Neural progenitor cell (in vitro differentiated cells): ENCODE measurements around the gene PACS1. TPM values are rescaled to one million over a fixed set of nuclear protein-coding genes. Genes with fewer than 3 reads are reported as not detected.

Source experiments
- DNase-seq: peaks from one replicate; pipeline ENCODE4 v3.0.0-alpha.2; 2016; ENCODE audit warnings: low spot score
- H2AFZ ChIP-seq: fragments of 200-600 bp; sonication (generic); replicated peaks from 2 replicates; pipeline ENCODE4 v1.6.1; 2016; ENCODE audit warnings: antibody characterized with exemption
- H3F3A ChIP-seq: fragments of 200-600 bp; sonication (generic); 2 replicates; pipeline ENCODE4 v1.6.1; 2016; ENCODE audit warnings: antibody characterized with exemption, low read depth
- H3K27ac ChIP-seq: fragments of 200-600 bp; sonication (generic); 2 replicates; pipeline ENCODE4 v1.5.1; 2016; ENCODE audit warnings: mild to moderate bottlenecking
- H3K27me3 ChIP-seq: fragments of 200-600 bp; sonication (generic); 2 replicates; pipeline ENCODE4 v1.6.1; 2016; ENCODE audit warnings: mild to moderate bottlenecking, moderate library complexity
- H3K36me3 ChIP-seq: fragments of 200-600 bp; sonication (generic); 2 replicates; pipeline ENCODE4 v1.5.1; 2016
- H3K4me1 ChIP-seq: fragments of 200-600 bp; sonication (generic); 2 replicates; pipeline ENCODE4 v1.6.1; 2016; ENCODE audit warnings: mixed run types
- H3K4me2 ChIP-seq: fragments of 200-600 bp; sonication (generic); 2 replicates; pipeline ENCODE4 v1.6.1; 2016
- H3K4me3 ChIP-seq: fragments of 200-600 bp; sonication (generic); 2 replicates; pipeline ENCODE4 v1.5.1; 2016
- H3K79me2 ChIP-seq: fragments of 200-600 bp; sonication (generic); 2 replicates; pipeline ENCODE4 v1.6.1; 2016; ENCODE audit warnings: low read depth
- H3K9ac ChIP-seq: fragments of 200-600 bp; sonication (generic); 2 replicates; pipeline ENCODE4 v1.6.1; 2016
- H3K9me3 ChIP-seq: fragments of 200-600 bp; sonication (generic); 2 replicates; pipeline ENCODE4 v1.5.1; 2016; ENCODE audit warnings: low read depth
- H4K20me1 ChIP-seq: fragments of 200-600 bp; sonication (generic); 2 replicates; pipeline ENCODE4 v1.6.1; 2016; ENCODE audit warnings: low read depth
- H3K27ac Mint-ChIP-seq: 3 replicates; pipeline ENCODE4 v1.8.0; 2021; ENCODE audit warnings: mixed read lengths
- H3K27me3 Mint-ChIP-seq: 2 replicates; pipeline ENCODE4 v1.8.0; 2022; ENCODE audit warnings: low read depth, mild to moderate bottlenecking, inconsistent platforms, moderate library complexity, mixed read lengths; ENCODE audit not compliant: insufficient read depth
- H3K36me3 Mint-ChIP-seq: 3 replicates; pipeline ENCODE4 v1.8.0; 2021; ENCODE audit warnings: mixed read lengths
- H3K4me1 Mint-ChIP-seq: 3 replicates; pipeline ENCODE4 v1.8.0; 2021; ENCODE audit warnings: mixed read lengths
- H3K4me3 Mint-ChIP-seq: 3 replicates; pipeline ENCODE4 v1.8.0; 2021; ENCODE audit warnings: mild to moderate bottlenecking, moderate library complexity, mixed read lengths
- H3K9me3 Mint-ChIP-seq: 3 replicates; pipeline ENCODE4 v1.8.0; 2020; ENCODE audit warnings: mixed read lengths
- EZH2 ChIP-seq: fragments of 200-600 bp; sonication (generic); IDR thresholded peaks from 2 replicates; pipeline ENCODE4 v1.6.1; 2017; ENCODE audit warnings: antibody characterized with exemption, mild to moderate bottlenecking, moderate library complexity
- EZH2phosphoT487 ChIP-seq: fragments of 200-600 bp; sonication (generic); IDR thresholded peaks from 2 replicates; pipeline ENCODE4 v1.6.1; 2017; ENCODE audit warnings: antibody characterized with exemption
- total RNA-seq: library from RNA; depleted of rRNA; stranded (reverse); fragments of >200 nt; gene quantifications from 2 replicates; pipeline ENCODE4 v1.2.3, GENCODE V29; 2015; ENCODE audit warnings: low replicate concordance
- TF ChIP-seq, protein P1 (sequence below): fragments of 200-600 bp; sonication (generic); IDR thresholded peaks from 2 replicates; pipeline ENCODE4 v1.5.1; 2017; ENCODE audit warnings: antibody characterized with exemption, mild to moderate bottlenecking

The PACS1 gene
- total RNA-seq, 1 donor from 2014 or later = 13.4 TPM

DNA sequence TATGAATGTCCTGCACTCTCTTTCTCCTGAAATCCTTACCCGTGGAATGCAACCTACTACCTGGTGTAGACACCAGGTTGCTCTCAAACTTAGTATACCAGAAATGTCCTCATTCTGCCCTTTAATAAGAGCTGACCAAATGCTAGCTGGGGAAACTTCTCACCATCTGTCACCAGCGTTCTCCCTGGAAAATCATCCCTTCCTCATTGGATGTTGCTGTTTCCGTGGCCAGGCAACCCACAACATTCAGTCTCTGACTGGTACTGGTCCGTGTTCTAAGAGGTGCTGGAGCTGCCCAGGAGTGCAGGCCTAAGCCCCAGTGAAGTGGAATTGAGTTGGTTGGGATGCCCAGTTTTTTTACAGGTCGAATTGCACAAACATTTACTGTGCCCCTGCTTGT is 157.6 kb downstream of the PACS1 start:
- no peaks in the 10 kb centered on the region for H3K9me3 Mint-ChIP-seq
- Histone ChIP-seq H2AFZ (no peak overlapping the region), H3K4me3 (no peak overlapping the region), H3F3A (no peaks in the 10 kb centered on the region), H4K20me1 (no peaks in the 10 kb centered on the region), H3K79me2 (no peaks in the 10 kb centered on the region), H3K27me3 (no peaks in the 10 kb centered on the region), H3K27ac (no peak overlapping the region), H3K4me2 (no peak overlapping the region), H3K9me3 (no peaks in the 10 kb centered on the region), H3K4me1 (no peaks in the 10 kb centered on the region), H3K9ac (no peak overlapping the region), H3K36me3 (no peaks in the 10 kb centered on the region)
- DNase-seq = no peak
- H3K36me3 Mint-ChIP-seq = peaks cover 3% of the 10 kb centered on the region
- no peaks in the 10 kb centered on the region for H3K27me3 Mint-ChIP-seq
- no peak overlapping the region for H3K27ac Mint-ChIP-seq
- no peak for TF ChIP-seq EZH2
- TF ChIP-seq EZH2phosphoT487 = no peak
- TF ChIP-seq, protein P1, sequence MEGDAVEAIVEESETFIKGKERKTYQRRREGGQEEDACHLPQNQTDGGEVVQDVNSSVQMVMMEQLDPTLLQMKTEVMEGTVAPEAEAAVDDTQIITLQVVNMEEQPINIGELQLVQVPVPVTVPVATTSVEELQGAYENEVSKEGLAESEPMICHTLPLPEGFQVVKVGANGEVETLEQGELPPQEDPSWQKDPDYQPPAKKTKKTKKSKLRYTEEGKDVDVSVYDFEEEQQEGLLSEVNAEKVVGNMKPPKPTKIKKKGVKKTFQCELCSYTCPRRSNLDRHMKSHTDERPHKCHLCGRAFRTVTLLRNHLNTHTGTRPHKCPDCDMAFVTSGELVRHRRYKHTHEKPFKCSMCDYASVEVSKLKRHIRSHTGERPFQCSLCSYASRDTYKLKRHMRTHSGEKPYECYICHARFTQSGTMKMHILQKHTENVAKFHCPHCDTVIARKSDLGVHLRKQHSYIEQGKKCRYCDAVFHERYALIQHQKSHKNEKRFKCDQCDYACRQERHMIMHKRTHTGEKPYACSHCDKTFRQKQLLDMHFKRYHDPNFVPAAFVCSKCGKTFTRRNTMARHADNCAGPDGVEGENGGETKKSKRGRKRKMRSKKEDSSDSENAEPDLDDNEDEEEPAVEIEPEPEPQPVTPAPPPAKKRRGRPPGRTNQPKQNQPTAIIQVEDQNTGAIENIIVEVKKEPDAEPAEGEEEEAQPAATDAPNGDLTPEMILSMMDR = no peak
- H3K4me1 Mint-ChIP-seq = peaks cover 21% of the 10 kb centered on the region
- H3K4me3 Mint-ChIP-seq = no peak overlapping the region

DNA sequence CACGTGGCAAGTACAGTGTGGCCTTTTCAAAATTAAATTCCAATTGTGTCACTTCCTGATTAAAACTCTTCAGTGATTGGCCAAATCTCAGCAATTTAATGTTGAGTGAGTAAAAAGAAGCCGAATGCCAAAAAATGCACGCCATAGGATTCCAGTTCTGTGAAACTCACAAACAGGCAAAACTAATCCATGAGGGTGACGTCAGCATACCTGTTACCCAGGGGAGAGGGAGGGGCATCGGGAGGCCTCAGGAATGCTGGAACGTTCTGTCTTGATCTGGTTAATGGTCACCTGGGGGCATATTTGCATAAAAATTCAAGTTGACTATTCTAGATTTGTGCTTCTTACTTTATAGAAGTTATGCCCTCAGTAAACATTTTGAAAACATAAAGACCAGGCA is 158.4 kb downstream of the PACS1 start:
- peaks cover 21% of the 10 kb centered on the region for H3K4me1 Mint-ChIP-seq
- H3K9me3 Mint-ChIP-seq = no peaks in the 10 kb centered on the region
- H3F3A ChIP-seq = no peaks in the 10 kb centered on the region
- H3K4me3 ChIP-seq = no peak overlapping the region
- no peaks in the 10 kb centered on the region for H3K9me3 ChIP-seq
- no peaks in the 10 kb centered on the region for H3K36me3 ChIP-seq
- DNase-seq = no peak
- no peak overlapping the region for H2AFZ ChIP-seq
- H3K27ac ChIP-seq = no peak overlapping the region
- H3K4me1 ChIP-seq = no peaks in the 10 kb centered on the region
- H4K20me1 ChIP-seq = no peaks in the 10 kb centered on the region
- TF ChIP-seq, protein P1 = no peak
- TF ChIP-seq EZH2phosphoT487 (no peak), EZH2 (no peak)
- no peak overlapping the region for H3K4me2 ChIP-seq
- no peaks in the 10 kb centered on the region for H3K27me3 ChIP-seq
- H3K9ac ChIP-seq = no peak overlapping the region
- no peaks in the 10 kb centered on the region for H3K79me2 ChIP-seq
- no peak overlapping the region for H3K4me3 Mint-ChIP-seq
- H3K36me3 Mint-ChIP-seq = peaks cover 10% of the 10 kb centered on the region
- H3K27me3 Mint-ChIP-seq = no peaks in the 10 kb centered on the region
- no peak overlapping the region for H3K27ac Mint-ChIP-seq

DNA sequence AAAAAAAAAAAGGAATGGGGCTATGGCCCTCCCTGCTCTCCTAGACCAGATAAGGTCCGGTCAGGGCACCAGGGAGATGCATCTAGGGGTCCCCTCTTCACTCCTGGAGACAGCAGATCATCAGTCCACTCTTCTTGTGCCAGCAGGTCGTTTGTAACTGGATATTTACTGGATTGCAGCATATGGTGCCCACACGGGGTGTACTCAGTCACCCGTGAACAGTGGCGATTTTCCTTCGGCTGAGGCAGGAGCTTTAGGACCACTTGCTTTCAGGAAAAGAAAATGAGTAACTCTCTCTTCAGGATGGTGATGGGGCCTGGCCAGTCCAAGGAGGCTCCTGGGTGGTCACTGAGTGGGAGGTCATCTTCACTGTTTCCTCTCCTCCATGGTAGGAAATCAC is 160.1 kb downstream of the PACS1 start:
- H3K9me3 Mint-ChIP-seq = no peaks in the 10 kb centered on the region
- Histone ChIP-seq H3K27me3 (no peaks in the 10 kb centered on the region), H3K4me3 (no peak overlapping the region), H3K9ac (peak overlapping the region; percentile 27), H3K79me2 (no peaks in the 10 kb centered on the region), H2AFZ (no peak overlapping the region), H3F3A (no peaks in the 10 kb centered on the region), H3K4me2 (no peak overlapping the region), H3K9me3 (no peaks in the 10 kb centered on the region), H3K27ac (no peak overlapping the region), H3K36me3 (no peaks in the 10 kb centered on the region), H4K20me1 (no peaks in the 10 kb centered on the region), H3K4me1 (no peaks in the 10 kb centered on the region)
- H3K27ac Mint-ChIP-seq = no peak overlapping the region
- H3K36me3 Mint-ChIP-seq = peaks cover 20% of the 10 kb centered on the region
- no peak for DNase-seq
- no peak overlapping the region for H3K4me3 Mint-ChIP-seq
- TF ChIP-seq EZH2 = no peak
- TF ChIP-seq EZH2phosphoT487 = no peak
- TF ChIP-seq, protein P1 = no peak
- peaks cover 21% of the 10 kb centered on the region for H3K4me1 Mint-ChIP-seq
- no peaks in the 10 kb centered on the region for H3K27me3 Mint-ChIP-seq
